Measurements from ENCODE around the gene COL27A1.

COL27A1 gene

DNA sequence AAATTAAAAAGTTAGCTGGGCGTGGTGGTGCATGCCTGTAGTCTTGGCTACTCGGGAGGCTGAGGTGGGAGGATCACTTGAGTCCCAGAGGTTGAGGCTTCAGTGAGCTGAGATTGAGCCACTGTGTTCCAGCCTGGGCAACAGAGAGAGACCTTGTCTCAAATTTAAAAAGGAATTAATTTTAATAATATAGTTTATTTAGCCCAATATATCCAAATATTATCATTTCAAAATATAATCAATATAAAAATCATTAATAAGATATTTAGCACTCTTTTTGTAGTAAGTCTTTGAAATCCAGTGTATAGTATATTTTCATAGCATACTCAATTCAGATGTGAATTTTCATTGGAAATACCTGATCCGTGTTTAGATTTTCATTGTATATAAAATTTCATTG, 124.4 kb downstream of the COL27A1 start:
- TF ChIP-seq, protein P1, sequence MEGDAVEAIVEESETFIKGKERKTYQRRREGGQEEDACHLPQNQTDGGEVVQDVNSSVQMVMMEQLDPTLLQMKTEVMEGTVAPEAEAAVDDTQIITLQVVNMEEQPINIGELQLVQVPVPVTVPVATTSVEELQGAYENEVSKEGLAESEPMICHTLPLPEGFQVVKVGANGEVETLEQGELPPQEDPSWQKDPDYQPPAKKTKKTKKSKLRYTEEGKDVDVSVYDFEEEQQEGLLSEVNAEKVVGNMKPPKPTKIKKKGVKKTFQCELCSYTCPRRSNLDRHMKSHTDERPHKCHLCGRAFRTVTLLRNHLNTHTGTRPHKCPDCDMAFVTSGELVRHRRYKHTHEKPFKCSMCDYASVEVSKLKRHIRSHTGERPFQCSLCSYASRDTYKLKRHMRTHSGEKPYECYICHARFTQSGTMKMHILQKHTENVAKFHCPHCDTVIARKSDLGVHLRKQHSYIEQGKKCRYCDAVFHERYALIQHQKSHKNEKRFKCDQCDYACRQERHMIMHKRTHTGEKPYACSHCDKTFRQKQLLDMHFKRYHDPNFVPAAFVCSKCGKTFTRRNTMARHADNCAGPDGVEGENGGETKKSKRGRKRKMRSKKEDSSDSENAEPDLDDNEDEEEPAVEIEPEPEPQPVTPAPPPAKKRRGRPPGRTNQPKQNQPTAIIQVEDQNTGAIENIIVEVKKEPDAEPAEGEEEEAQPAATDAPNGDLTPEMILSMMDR (IDR thresholded peaks at IDR 0.05; ENCODE audit: low read depth, low read length): no peak
- no peak overlapping the region for H3K4me3 ChIP-seq (ENCODE audit: low read depth, low read length)

- no peak overlapping the region for H3K4me3 ChIP-seq (ENCODE audit: low read depth, low read length)
- TF ChIP-seq, protein P1 (IDR thresholded peaks at IDR 0.05; ENCODE audit: low read depth, low read length): no peak
Measured at GRCh38 chr9:114280636-114281472, 125.5 kb downstream of the COL27A1 start.

- no peak overlapping the region for H3K4me3 ChIP-seq (ENCODE audit: low read depth, low read length)
- TF ChIP-seq, protein P1 (IDR thresholded peaks at IDR 0.05; ENCODE audit: low read depth, low read length): no peak
Measured at GRCh38 chr9:114281473-114282103, 126.3 kb downstream of the COL27A1 start.

DNA sequence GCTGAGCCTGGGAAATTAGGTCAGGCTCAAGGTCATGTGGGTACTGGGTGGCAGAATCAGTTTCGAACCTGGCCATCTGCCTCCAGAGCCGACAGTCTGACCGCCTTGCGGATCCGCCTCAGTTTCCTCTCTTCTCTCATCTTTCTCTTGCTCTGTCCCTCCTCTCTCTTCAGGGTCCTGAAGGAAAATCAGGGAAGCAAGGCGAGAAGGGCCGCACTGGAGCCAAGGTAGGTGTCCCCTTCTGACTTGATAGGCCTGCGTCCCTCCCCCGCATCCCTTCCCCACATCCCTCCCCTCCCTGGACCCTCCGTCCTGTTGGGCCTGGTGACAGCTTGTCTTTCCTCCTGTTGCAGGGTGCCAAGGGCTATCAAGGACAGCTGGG, 126.8 kb downstream of the COL27A1 start:
- TF ChIP-seq, protein P1 (IDR thresholded peaks at IDR 0.05; ENCODE audit: low read depth, low read length): no peak
- H3K4me3 ChIP-seq (ENCODE audit: low read depth, low read length): no peak overlapping the region

- TF ChIP-seq, protein P1 (IDR thresholded peaks at IDR 0.05; ENCODE audit: low read depth, low read length): no peak
- no peak overlapping the region for H3K4me3 ChIP-seq (ENCODE audit: low read depth, low read length)
Measured at GRCh38 chr9:114282507-114282906, 127.2 kb downstream of the COL27A1 start.

- TF ChIP-seq, protein P1 (IDR thresholded peaks at IDR 0.05; ENCODE audit: low read depth, low read length): no peak
Measured at GRCh38 chr9:114282926-114283325, 127.6 kb downstream of the COL27A1 start.

DNA sequence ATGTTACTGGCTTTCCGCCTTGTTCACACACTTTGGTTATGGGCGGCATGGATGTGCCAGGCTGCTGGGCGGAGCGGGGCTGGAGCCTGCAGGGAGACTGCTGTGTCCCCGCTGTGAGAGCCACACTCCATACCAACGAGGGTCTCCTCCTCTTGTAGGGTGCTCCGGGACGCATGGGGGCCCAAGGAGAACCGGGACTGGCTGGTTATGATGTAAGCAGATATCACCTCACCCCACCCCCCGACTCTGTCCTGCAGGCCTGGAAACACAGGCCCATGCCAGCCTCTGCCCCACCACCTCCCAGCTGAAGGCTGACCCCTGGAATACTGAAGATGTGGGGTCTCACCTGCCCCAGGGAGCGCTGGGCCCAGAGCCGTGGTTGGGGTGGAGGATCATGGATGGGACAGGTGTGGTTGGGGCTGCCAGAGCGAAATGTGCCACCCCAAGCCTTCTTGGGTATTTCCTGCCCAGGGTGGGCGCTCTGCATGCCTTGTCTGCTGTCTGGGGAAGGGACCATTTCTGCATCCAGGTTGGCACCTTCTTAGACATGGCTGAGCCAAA, 128.3 kb downstream of the COL27A1 start:
- TF ChIP-seq, protein P1 (IDR thresholded peaks at IDR 0.05; ENCODE audit: low read depth, low read length): no peak
- no peak overlapping the region for H3K4me3 ChIP-seq (ENCODE audit: low read depth, low read length)

More at GRCh38 chr9:114282926-114283325, 127.6 kb downstream of the COL27A1 start:
- no peak overlapping the region for H3K4me3 ChIP-seq (ENCODE audit: low read depth, low read length)

All from WI38 (cell line).